ENCODE results near the gene RASIP1. TPM values are rescaled to one million over a fixed set of nuclear protein-coding genes. Genes with fewer than 3 reads are reported as not detected.
"Not testable (repeated sequence)": the region's sequence is repeated elsewhere in the genome, so short reads cannot be mapped to it uniquely, and the experiment has no call there.

RASIP1 gene
- total RNA-seq, 4 donors from 2014 or later, result 1.8 to 6.6 (median 3.4) TPM

DNA sequence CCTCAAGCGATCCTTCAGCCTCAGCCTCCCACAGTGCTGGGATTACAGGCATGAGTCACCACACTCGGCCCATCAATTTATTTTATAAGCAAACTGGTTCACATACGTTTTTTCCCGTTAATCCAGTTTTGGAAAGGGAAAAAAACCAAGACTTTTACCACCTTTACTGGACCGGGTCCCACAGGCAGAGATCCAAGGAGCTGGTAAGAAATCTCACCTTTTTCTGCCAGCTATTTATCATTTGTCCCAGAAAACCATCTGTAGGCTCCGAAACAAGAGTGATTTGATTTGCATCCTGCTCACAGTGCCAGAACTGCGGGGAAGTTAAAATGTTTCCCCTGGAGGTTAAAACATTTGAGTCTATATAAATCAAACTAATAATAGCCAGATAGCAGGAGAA lies 51.0 kb downstream of the RASIP1 start:
- Histone ChIP-seq H3K4me1 (peaks cover 0 to 9% (median 2%) of the 10 kb centered on the region in 4 donors), H3K4me3 (no peak overlapping the region), H3K27me3 (no peaks in the 10 kb centered on the region), H3K36me3 (no peaks in the 10 kb centered on the region), H3K9me3 (no peaks in the 10 kb centered on the region), H3K27ac (no peak overlapping the region)
- DNase-seq, result no peak
- TF ChIP-seq CTCF (IDR thresholded peaks at IDR 0.05), result no peak
- no peak for TF ChIP-seq POLR2A (IDR thresholded peaks at IDR 0.05)

- Histone ChIP-seq H3K36me3 (no peaks in the 10 kb centered on the region), H3K9me3 (no peaks in the 10 kb centered on the region), H3K4me3 (no peak overlapping the region), H3K27me3 (no peaks in the 10 kb centered on the region), H3K4me1 (peaks cover 0 to 14% (median 2%) of the 10 kb centered on the region in 4 donors), H3K27ac (no peak overlapping the region)
- DNase-seq, result no peak
- TF ChIP-seq POLR2A (IDR thresholded peaks at IDR 0.05), result no peak
- no peak for TF ChIP-seq CTCF (IDR thresholded peaks at IDR 0.05)
These were observed 52.6 kb downstream of the RASIP1 start for GRCh38 chr19:48687776-48688175.

GRCh38 chr19:48686637-48687036 lies 53.8 kb downstream of the RASIP1 start:
- not testable (repeated sequence) for H3K9me3 ChIP-seq, DNase-seq, H3K27me3 ChIP-seq, H3K36me3 ChIP-seq, H3K27ac ChIP-seq, H3K4me3 ChIP-seq
- peaks cover 0 to 14% (median 2%) of the 10 kb centered on the region in 4 donors for H3K4me1 ChIP-seq

DNA sequence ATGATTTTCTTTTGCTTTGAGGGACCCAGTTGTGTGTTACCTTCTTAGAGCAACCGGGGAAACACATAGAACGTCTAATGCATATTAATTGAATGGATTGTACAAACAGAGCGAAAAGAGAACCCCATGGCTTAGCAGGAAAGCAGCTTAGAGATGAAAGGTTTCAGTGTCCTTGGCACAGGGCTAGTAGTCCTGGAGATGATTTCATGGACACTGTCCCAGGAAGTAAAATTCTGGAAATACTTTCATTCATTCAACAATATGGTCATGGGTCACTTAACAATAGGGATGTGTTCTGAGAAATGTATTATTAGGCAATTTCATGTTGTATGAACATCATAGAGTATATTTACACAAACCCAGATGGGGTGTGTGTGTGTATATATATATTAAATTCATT lies 54.3 kb downstream of the RASIP1 start:
- TF ChIP-seq CTCF (IDR thresholded peaks at IDR 0.05), result no peak
- no peak for TF ChIP-seq POLR2A (IDR thresholded peaks at IDR 0.05)
- Histone ChIP-seq H3K27ac (no peak overlapping the region), H3K36me3 (no peaks in the 10 kb centered on the region), H3K27me3 (no peaks in the 10 kb centered on the region), H3K9me3 (no peaks in the 10 kb centered on the region), H3K4me1 (peaks cover 0 to 14% (median 2%) of the 10 kb centered on the region in 4 donors), H3K4me3 (no peak overlapping the region)
- no peak for DNase-seq

DNA sequence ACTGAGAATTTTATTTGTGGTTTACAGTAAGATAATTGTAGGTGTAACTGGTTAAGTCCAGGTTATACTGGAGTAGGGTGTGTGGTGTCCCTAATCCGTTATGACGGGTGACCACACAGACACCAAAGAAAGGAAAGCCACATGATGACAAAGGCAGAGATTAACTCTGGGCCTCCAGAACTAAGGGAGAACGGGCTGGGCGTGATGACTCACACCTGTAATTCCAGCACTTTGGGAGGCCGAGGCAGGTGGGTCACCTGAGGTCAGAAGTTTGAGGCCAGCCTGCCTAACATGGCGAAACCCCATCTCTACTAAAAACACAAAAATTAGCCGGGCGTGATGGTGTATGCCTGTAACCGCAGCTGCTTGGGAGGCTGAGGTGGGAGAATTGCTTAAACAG lies 54.8 kb downstream of the RASIP1 start:
- Histone ChIP-seq H3K4me3 (no peak overlapping the region), H3K9me3 (no peaks in the 10 kb centered on the region), H3K27me3 (no peaks in the 10 kb centered on the region), H3K36me3 (no peaks in the 10 kb centered on the region), H3K4me1 (peaks cover 0 to 14% (median 2%) of the 10 kb centered on the region in 4 donors), H3K27ac (no peak overlapping the region)
- DNase-seq, result no peak
- TF ChIP-seq CTCF (IDR thresholded peaks at IDR 0.05), result no peak
- TF ChIP-seq POLR2A (IDR thresholded peaks at IDR 0.05), result no peak

- H3K36me3 ChIP-seq, result no peaks in the 10 kb centered on the region
- no peaks in the 10 kb centered on the region for H3K27me3 ChIP-seq
- H3K4me1 ChIP-seq, result peaks cover 0 to 14% (median 2%) of the 10 kb centered on the region in 4 donors
- H3K27ac ChIP-seq, result no peak overlapping the region
- TF ChIP-seq CTCF (IDR thresholded peaks at IDR 0.05), result no peak
- no peak for TF ChIP-seq POLR2A (IDR thresholded peaks at IDR 0.05)
- H3K9me3 ChIP-seq, result no peaks in the 10 kb centered on the region
- no peak overlapping the region for H3K4me3 ChIP-seq
- DNase-seq, result no peak
These were observed 57.1 kb downstream of the RASIP1 start for GRCh38 chr19:48683349-48683748.

All from Peyer's patch (tissue), 4 donors.